HG02642 (cell line): ENCODE data around the gene ANKRD42.
"Not testable (repeated sequence)": the region's sequence is repeated elsewhere in the genome, so short reads cannot be mapped to it uniquely, and the experiment has no call there.

Source experiments
- ATAC-seq: cut with Tn5 transposase; IDR thresholded peaks from one replicate; pipeline ENCODE4 v1.9.1; 2021; ENCODE audit warnings: mild to moderate bottlenecking; ENCODE audit not compliant: unreplicated experiment, poor library complexity

The ANKRD42 gene

DNA sequence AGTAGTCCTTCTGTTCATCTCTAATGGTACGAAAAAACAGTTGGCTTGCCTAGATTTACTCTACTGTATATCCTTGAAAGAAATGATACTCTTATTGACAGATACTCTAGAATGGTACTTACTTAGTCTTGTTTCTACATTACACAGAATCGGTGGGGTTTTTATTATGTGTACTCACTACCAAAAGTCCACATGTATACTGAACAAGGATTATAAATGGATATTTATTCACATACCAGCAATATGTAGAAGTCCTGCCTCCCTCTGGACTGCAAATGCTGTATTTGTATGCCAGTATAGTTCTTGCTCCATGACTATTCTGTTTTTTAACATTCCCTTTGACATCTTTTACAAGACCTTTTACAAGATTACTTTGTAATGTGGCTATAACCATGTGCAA lies 22.6 kb upstream of the ANKRD42 start:
- ATAC-seq: no peak

DNA sequence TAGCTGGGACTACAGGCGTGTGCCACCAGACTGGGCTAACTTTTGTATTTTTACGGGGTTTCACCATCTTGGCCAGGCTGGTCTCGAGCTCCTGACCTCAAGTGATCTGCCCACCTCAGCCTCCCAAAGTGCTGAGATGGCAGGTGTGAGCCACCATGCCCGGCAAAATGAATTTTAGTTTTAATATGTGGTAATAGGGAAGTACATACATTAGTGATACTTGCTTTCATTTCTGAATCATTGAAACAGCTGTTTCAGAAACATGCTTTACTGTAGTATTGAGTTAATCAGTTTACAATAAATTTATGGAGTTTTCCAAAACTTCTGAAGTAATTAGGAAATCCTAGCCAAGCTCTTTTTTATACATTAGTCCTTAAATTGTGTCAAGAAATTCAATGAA lies 21.0 kb upstream of the ANKRD42 start:
- no peak for ATAC-seq

DNA sequence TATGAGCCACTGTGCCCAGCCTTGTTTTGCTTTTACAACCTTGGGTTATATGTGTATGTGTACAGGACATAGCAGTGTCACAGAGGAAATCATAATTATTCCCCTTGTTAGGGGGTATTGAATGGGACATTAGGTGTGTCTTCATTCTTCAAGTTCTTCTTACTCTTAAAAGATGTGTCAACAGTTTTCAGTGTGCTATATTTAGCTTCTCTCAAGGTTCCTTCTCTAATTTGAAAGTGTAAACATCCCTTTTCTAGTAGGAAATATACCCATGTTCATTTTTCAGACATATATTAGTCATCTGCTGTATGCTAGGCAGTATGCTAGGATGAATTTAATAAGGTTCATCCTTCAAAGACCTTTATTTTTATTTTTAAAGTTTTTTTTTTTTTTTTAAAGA lies 19.5 kb upstream of the ANKRD42 start:
- no peak for ATAC-seq

DNA sequence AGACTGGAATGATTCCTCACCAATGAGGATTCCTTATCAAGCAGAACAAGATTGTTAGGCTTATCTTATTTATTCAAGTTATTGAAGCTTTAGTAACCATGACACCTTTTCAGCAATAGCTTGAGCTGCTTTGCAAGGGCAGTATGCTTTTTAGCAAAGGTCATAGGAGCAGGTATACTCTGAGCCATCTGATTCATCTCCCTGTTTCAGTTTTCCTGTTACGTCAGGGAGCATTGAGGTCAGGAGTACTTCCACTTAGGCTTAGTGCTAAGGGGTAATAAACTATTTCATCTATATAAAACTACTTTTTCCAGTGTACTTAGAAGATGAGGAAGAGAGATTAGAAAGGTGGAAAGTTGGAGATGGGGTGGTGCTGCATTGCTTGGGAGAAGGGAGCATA lies 17.7 kb upstream of the ANKRD42 start:
- ATAC-seq: no peak

DNA sequence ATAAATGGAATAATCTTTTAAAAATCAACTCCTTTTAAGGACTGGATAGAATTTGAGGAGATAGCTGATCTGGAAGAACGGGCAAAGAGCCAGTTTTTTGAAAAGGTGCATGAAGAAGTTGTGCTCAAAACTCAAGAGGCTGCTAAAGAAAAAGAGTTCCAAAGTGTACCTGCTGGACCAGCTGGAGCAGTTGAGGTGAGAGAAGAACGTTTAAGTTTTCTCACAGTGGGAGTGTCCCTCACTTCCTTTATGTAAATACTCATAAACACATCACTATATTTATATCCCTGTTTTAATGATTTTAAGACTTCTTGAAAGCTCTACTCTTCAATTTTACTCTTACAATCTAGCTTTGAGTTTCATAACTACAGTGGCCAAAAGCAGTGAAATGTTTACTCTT lies 11.7 kb upstream of the ANKRD42 start:
- ATAC-seq: no peak

DNA sequence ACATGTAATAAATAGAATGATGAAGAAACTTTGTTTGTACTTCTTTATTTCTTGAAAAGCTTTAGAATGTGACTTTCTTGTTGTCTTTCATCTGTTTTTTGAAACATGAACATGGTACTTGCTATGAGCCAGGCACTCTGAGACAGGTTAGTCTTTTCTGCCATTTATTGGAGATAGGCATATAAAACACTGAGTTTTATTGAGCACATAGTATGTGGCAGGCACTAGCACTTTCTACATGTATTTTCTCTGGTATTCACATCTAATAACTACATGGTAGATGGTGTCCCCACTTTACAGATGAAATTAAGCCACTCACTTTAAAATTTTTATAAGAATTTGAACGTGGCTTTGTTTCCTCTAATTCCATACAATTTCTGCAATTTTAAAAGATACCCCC lies 7.7 kb upstream of the ANKRD42 start:
- ATAC-seq: no peak

DNA sequence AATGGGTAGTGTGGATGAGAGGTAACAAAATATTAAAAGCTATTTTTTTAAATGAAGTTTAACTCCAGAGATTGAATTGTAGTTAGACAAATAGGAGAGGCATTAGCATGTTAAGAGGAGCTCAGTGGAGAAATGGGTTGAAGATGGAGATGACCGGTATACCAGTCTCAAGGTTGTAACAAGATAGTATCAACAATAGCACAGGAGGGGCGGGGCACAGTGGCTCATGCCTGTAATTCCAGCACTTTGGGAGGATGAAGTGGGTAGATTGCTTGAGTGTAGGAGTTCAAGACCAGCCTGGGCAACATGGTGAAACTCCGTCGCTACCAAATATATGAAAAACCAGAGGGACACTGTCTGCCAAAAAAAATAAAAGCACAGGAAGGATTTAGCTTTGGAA lies 6.0 kb upstream of the ANKRD42 start:
- ATAC-seq: no peak

DNA sequence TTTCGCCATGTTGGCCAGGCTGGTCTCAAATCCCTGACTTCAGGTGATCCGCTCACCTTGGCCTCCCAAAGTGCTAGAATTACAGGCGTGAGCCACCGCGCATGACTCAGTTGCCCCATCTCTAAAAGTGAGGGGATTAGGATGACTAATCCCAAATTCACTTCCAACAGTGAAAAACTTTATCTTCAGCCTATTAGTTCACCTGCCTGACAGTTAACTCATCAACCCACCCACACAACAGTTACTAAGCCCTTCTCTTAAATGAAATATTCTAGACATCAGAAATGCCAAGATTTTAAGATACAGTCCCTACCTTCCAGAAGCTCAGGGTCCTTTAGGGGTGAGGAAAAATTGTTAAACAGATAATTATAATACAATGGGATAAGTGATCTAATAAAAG lies 2.0 kb upstream of the ANKRD42 start:
- ATAC-seq: no peak

DNA sequence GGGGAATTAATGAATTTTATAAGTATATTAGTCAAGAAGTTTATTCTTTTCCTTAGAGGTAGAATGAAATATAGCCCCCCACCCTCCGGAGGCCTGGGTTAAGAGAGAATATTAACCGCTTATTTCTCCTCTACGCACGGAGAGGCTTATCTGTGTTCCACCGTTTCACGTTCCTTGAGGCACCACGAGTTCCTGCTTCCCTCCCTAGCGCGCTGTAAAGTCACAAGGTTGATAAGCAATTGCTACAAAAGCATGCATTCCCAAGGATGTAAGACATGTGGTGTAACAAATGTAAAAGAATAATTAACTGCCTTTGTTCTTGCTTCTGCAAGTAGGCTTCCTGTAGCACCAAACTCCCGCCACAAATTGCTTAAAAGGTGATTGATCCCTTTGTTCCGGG lies 1.5 kb upstream of the ANKRD42 start:
- no peak for ATAC-seq

DNA sequence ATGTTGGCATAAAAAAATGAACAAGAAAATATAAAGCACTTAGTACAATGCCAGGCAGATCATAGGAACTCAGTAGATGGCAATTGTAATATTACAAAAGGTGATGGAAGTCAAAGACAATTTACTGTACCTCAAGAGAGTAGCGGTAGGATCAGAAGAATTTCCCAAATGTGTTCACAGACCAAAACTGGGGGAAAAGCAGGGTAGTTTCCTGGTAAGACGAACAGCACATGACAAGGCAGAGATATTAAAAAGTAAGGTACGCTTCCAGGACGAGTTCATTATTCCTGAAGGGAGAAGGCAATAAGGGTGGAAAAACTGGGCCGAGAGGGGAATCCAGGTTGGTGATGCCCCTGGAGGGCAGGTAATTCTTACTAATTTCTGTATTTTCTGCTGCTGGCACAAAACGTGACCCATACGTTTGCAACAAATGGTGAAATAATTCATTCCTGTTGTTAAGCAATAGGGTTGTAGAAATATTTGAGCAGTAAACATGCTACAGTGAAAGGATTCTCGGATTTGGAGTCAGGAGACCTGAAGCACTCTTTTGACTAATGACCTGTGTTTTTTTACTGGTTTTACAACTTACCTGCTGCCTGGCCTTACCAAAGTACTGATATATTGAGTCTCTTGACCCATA lies 786 bp upstream of the ANKRD42 start:
- ATAC-seq: no peak

DNA sequence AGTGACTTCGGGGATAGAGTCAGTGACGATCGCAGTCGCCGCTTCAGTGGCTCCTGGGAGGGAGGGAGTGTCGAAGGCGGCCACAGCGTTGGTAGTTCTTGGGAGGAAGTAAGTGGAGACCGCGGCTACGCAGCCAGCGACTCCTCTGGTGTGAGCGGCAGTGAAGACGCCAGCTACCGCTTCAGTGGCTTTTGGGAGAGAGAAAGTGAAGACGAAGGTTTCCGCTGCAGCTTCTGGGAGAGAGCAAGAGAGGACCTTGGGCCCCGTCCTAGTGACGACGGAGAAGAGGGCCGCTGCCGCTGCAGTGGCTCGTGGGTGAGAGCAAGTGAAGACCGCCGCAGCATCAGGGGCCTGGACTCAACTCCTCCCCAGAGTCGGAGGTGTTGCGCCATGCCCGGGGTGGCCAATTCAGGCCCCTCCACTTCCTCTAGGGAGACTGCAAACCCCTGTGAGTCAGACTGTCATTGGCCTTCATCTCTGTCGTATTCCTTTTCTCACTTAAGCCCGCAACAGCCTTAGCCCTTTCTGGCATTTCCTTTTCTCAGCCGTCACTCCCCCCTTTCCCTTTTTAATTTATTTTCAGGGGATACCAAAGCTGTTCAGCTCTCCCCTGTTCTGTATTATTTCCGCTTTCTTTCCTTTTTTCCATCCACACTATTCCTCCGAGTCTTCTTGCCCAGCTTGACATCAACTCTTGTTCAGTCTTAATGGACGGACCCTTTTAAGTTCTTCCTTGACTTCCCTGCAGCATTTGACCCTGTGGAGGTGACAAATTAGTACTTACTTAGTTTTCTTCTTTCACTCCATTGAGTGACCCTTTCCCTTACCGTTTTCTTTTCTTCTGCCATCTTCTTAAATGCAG lies 1.0 kb downstream of the ANKRD42 start:
- peak; percentile 58 for ATAC-seq

DNA sequence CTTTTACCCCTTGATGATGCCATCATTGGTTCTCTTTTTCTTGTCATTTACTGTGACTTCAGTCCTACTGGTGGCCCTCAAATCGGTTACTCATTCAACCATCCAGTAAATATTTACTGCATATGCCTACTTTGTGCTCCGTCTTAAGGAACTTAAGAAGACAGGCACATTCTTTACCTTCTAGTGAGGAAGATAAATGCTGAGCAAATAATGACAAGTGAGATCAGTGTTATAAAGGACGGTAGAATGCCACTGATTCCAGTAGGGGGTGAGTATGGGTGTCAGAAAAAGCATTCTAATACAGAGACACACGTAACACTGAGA lies 1.6 kb downstream of the ANKRD42 start:
- no peak for ATAC-seq

DNA sequence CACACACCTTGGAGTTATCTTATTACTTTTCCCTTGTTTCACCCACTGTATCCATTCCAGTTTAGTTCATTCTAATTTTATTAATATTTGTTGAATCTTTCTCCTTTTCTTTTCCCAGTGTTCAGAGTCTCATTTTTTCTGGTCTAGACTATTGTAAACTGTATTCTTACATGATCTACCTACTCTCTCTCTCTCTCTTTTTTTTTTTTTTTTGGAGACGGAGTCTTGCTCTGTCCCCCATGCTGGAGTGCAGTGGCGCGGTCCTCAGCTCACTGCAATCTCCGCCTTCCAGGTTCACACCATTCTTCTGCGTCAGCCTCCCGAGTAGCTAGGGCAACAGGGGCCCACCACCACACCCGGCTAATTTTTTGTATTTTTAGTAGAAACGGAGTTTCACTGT lies 2.1 kb downstream of the ANKRD42 start:
- ATAC-seq: no peak

DNA sequence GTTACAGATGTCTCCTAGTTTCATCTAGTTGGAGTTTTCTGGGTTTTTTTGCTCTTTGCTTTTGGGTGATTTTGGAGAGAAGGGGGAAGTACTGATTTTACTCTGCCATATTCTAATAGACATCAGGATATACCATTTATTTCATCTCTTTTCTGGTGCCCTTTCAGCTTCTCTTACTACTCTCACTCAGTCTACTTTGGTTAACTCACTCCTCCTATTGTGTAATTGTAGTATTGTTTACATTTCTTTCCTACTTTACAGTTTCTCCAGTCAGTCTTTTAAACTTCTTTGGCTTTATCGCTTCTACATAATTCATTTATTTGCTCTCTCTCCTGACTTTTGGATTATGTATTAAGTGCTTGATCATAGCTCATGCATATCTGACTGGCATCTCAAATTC lies 6.5 kb downstream of the ANKRD42 start:
- ATAC-seq: no peak

DNA sequence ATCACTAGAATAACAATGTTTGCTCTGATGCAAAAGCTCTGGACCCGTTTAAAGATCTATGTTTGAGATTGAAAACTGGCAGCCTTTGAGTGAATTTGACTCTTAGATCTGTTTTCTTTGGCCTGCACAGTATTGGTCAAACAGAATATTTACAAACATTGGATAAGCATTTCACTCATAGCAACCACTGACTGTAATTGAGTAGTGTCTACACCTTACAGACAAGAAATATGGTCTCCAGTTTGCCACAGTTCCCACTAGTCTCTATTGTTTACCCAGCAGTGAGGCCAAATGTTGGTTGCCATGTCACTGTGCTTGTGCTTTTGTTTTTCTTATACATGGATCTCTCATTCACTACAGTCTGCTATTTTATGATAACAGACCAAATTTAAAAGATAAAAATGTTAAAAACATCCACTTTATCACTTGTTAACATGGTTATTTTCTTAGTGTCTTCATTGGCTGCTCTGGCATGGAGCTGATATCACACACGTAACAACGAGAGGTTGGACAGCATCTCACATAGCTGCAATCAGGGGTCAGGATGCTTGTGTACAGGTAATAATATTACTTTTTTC lies 12.2 kb downstream of the ANKRD42 start:
- no peak for ATAC-seq

DNA sequence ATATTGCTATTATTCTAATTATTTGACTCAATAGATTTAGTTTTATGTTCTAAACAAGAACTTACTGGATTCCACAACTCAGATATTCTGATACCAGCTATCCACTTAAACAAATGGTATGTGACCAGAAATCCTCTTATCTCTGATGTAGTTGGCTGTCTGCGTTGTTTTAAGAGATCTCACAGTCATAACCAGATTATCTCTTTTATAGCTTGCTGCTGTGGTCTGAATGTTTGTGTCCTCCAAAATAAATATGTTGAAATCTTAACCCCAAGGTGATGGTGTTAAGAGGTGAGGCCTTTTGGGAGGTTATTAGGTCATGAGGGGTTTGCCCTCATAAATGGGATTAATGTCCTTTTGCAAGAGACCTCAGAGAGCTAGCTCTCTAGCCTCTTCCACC lies 12.7 kb downstream of the ANKRD42 start:
- ATAC-seq: no peak

DNA sequence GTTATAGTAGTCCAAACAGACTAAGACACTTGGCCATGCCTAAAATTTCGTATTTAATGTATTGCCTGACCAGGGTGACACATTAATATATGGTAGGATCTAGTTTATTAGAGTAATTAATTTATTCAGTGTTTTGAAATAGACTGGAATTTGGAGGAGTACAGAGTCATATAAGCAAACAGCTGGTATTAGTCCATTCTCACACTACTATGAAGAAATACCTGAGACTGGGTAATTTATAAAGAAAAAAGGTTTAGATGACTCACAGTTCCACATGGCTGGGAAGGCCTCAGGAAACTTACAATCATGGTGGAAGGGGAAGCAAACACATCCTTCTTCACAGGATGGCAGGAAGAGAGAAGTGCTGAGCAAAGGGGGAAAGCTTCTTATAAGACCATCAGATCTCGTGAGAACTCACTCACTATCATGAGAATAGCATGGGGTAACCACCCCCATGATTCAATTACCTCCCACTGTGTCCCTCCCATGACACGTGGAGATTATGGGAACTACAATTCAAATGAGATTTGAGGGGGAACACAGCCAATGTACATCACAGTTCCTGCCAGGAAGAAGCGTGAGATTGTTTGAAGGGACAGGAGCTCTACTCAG lies 13.4 kb downstream of the ANKRD42 start:
- not testable (repeated sequence) for ATAC-seq

DNA sequence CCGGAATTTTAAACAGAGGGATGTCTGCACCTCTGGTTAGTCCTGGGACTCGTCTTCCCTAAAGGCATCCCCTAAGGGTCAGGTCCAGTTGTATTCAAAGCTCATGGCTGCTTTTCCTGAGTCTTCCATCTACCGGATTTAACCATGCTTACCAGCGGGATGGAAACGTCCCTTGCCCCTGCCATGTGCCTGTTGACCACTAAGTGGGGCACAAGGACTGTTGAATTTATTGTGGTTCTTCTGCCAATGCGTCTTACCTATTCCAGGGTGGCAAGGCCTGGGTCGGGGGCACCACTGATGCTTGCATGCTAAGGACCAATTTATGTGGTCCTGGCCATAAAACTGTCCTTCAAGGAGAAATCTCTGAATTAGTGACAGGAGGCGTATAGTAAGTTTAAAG lies 25.6 kb downstream of the ANKRD42 start:
- ATAC-seq: no peak

DNA sequence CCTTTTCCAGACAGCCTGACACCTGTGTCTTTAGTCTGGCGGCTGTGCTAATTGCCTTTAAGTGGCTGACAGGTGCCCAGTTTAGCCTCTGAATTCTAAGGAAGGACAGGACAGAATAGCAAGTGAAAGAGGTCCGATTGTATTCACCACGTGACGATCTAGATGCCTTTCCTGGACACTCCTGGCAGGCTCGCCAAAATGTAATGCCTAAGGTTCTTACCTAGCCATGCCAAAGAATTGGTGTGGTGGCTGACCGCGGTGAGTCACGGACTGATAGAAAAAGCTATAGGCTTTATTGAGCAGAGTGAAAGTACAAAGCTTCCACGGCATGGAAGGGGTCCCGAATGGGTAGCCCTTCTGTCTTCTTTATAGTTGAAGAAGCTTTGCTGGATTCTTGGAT lies 26.7 kb downstream of the ANKRD42 start:
- ATAC-seq: no peak

DNA sequence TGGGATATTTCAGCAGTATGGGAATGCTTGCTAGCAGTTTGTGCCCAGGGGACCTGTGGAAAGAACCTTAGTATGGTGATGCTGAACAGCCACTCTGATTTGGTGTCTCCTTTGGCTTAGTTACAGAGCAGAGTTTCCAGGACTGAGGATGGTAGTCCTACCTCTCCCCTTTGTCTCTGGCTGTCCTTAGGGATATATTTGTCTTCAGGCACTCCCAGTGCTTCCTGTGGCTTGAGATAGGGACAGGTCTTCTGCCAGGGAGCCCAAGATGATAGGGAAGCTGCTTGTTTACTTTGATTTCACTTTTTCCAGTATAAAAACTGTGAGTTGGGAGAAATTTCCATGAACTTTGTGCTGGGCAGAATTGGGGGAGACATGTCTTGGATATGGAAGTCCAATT lies 28.2 kb downstream of the ANKRD42 start:
- no peak for ATAC-seq

DNA sequence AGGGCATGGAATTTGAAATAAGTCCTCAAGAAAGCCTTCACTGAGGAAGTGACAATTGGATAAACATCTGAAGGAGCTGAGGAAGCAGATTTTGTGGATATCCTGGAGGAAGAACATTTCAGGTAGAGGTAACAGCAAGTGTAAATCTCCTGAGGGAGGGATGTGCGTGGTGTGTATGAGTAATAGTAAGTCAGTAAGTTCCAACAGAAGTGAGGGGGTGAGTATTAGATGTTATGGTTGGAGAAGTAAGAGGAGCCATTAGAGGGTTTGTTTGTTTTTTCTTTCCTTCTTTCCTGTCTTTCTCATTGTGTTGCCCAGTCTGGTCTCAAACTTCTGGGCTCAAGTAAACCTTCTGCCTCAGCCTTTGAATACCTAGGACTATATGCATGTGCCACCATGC lies 29.0 kb downstream of the ANKRD42 start:
- ATAC-seq: no peak
